HepG2 (cell line): ENCODE results near the gene HNF1B. TPM values are rescaled to one million over a fixed set of nuclear protein-coding genes. Genes with fewer than 3 reads are reported as not detected.
A peak's percentile ranks its signal among the peaks of the same experiment; 100 is the strongest.

Experiments
- ARID2 ChIP-seq: sonication (generic); formaldehyde crosslinking; IDR thresholded peaks from 2 replicates; pipeline ENCODE4 v1.8.1; 2022; ENCODE audit warnings: mild to moderate bottlenecking, missing genetic modification reagents, borderline replicate concordance
- ARNTL ChIP-seq: sonication (generic); formaldehyde crosslinking; IDR thresholded peaks from 2 replicates; pipeline ENCODE4 v1.4.0; 2020; ENCODE audit warnings: mild to moderate bottlenecking, missing genetic modification reagents
- ETV5 ChIP-seq: IDR thresholded peaks from 2 replicates; pipeline ENCODE4 v1.6.1; 2018; ENCODE audit warnings: missing biosample characterization, missing genetic modification reagents, inconsistent platforms, borderline replicate concordance
- FOXC1 ChIP-seq: sonication (generic); formaldehyde crosslinking; IDR thresholded peaks from 2 replicates; pipeline ENCODE4 v1.8.0; 2022; ENCODE audit warnings: mild to moderate bottlenecking, missing genetic modification reagents, borderline replicate concordance
- FOXK2 ChIP-seq: fragments of 450-650 bp; IDR thresholded peaks from 2 replicates; pipeline ENCODE4 v1.6.1; 2016
- JARID2 ChIP-seq: sonication (generic); formaldehyde crosslinking; IDR thresholded peaks from 2 replicates; pipeline ENCODE4 v1.8.1; 2023; ENCODE audit warnings: missing genetic modification reagents, inconsistent platforms; ENCODE audit not compliant: insufficient replicate concordance
- KIAA2018 ChIP-seq: sonication (generic); formaldehyde crosslinking; IDR thresholded peaks from 2 replicates; pipeline ENCODE4 v1.5.0; 2020; ENCODE audit warnings: mild to moderate bottlenecking, missing genetic modification reagents, borderline replicate concordance
- KLF11 ChIP-seq: IDR thresholded peaks from 2 replicates; pipeline ENCODE4 v1.6.1; 2016; ENCODE audit warnings: missing compliant biosample characterization
- KLF16 ChIP-seq, 2 experiments: sonication (generic) in 1 of 2; formaldehyde crosslinking in 1 of 2; IDR thresholded peaks; 2 replicates each; pipeline versions ENCODE4 v1.6.1 to v1.8.0; 2016 to 2023; ENCODE audit warnings: missing genetic modification reagents in 2 of 2, missing compliant biosample characterization in 1 of 2
- NFKBIZ ChIP-seq: IDR thresholded peaks from 2 replicates; pipeline ENCODE4 v1.6.1; 2018; ENCODE audit warnings: missing genetic modification reagents, missing compliant biosample characterization
- POGZ ChIP-seq: sonication (generic); formaldehyde crosslinking; IDR thresholded peaks from 2 replicates; pipeline ENCODE4 v1.4.0; 2020; ENCODE audit warnings: mild to moderate bottlenecking, missing genetic modification reagents
- PRPF4 ChIP-seq: fragments of 200-400 bp; formaldehyde crosslinking; IDR thresholded peaks from 2 replicates; pipeline ENCODE4 v1.6.1; 2016; ENCODE audit warnings: low read length, low read depth; ENCODE audit not compliant: poor library complexity, severe bottlenecking
- SYNCRIP ChIP-seq: fragments of 200-400 bp; formaldehyde crosslinking; IDR thresholded peaks from 2 replicates; pipeline ENCODE4 v1.6.1; 2018; ENCODE audit warnings: mild to moderate bottlenecking, low read depth, low read length; ENCODE audit not compliant: insufficient read depth
- THAP8 ChIP-seq: sonication (generic); formaldehyde crosslinking; IDR thresholded peaks from 2 replicates; pipeline ENCODE4 v1.5.1; 2020; ENCODE audit warnings: missing genetic modification reagents, mild to moderate bottlenecking, borderline replicate concordance
- ZKSCAN1 ChIP-seq: fragments of 150-350 bp; IDR thresholded peaks from 2 replicates; pipeline ENCODE4 v1.6.1; 2014; ENCODE audit warnings: low read length
- ZNF101 ChIP-seq: sonication (generic); formaldehyde crosslinking; IDR thresholded peaks from 2 replicates; pipeline ENCODE4 v1.4.0; 2020; ENCODE audit warnings: mild to moderate bottlenecking, low read depth, missing genetic modification reagents, borderline replicate concordance
- ZNF12 ChIP-seq: sonication (generic); formaldehyde crosslinking; IDR thresholded peaks from 2 replicates; pipeline ENCODE4 v1.5.0; 2020; ENCODE audit warnings: missing genetic modification reagents
- ZNF354B ChIP-seq: sonication (generic); formaldehyde crosslinking; IDR thresholded peaks from 2 replicates; pipeline ENCODE4 v1.8.0; 2022; ENCODE audit warnings: mild to moderate bottlenecking, missing genetic modification reagents
- ZNF414 ChIP-seq: sonication (generic); formaldehyde crosslinking; IDR thresholded peaks from 2 replicates; pipeline ENCODE4 v1.5.0; 2020; ENCODE audit warnings: missing genetic modification reagents
- ZNF607 ChIP-seq: sonication (generic); formaldehyde crosslinking; IDR thresholded peaks from 2 replicates; pipeline ENCODE4 v1.5.1; 2020; ENCODE audit warnings: missing genetic modification reagents, mild to moderate bottlenecking, borderline replicate concordance
- ZNF713 ChIP-seq: sonication (generic); formaldehyde crosslinking; IDR thresholded peaks from 2 replicates; pipeline ENCODE4 v1.4.0; 2020; ENCODE audit warnings: mild to moderate bottlenecking, missing genetic modification reagents
- polyA plus RNA-seq, 8 experiments: library from polyadenylated mRNA; depleted of rRNA in 3 of 8; stranded (reverse) in 7 of 8; unstranded in 1 of 8; fragments of >200 nt; fragmentation: Illumina TruSeq in 4 of 8; extraction: Trizol in 4 of 8; gene quantifications; 2 replicates each; pipeline versions ENCODE4 v1.2.1 to v1.2.3, GENCODE V29; 2011 to 2016; ENCODE audit warnings: low read depth in 4 of 8, missing spikeins in 1 of 8, mixed read lengths in 1 of 8; ENCODE audit not compliant: insufficient read depth in 1 of 8
- total RNA-seq, 5 experiments: library from RNA; depleted of rRNA; stranded (reverse); fragments of >200 nt; fragmentation: Illumina TruSeq; extraction: Trizol; gene quantifications; 2 replicates each; pipeline ENCODE4 v1.2.3, GENCODE V29; 2016; ENCODE audit warnings: low read depth in 1 of 5

HNF1B gene
- total and polyA plus RNA-seq, 2 of the 13 experiments (the other 11 are each of a cell fraction or from before 2014, with no cell fraction given) = 1.9 to 5.3 TPM

GRCh38 chr17:37708616-37709212 lies 36.1 kb downstream of the HNF1B start (continued):
- TF ChIP-seq THAP8 (CRISPR knock-in tag) (no peak), ETV5 (CRISPR knock-in tag) (peak; percentile 75; the same call in 1 of the 2 replicates), ZKSCAN1 (no peak), ZNF607 (peak; percentile 49; the same call in 1 of the 2 replicates), ZNF713 (peak; percentile 12; the same call in 1 of the 2 replicates), PRPF4 (no peak), ARNTL (CRISPR knock-in tag) (no peak), ZNF354B (CRISPR knock-in tag) (no peak), KLF16 (CRISPR knock-in tag; IDR thresholded peaks at IDR 0.05) (no peak; a peak in 1 of 4 replicates), SYNCRIP (no peak), ZNF101 (CRISPR knock-in tag) (no peak), FOXC1 (CRISPR knock-in tag) (no peak), FOXK2 (0 out of 2 replicates have a peak, but pooled peaks have one; percentile 62), ZNF12 (CRISPR knock-in tag) (no peak; the same call in 1 of the 2 replicates), ZNF414 (CRISPR knock-in tag) (no peak), NFKBIZ (no peak), JARID2 (no peak), ARID2 (no peak), KLF11 (CRISPR knock-in tag) (0 out of 2 replicates have a peak, but pooled peaks have one; percentile 40), KIAA2018 (CRISPR knock-in tag) (no peak), POGZ (CRISPR knock-in tag) (no peak)
